ENCODE measurements around the gene BTRC. TPM values are rescaled to one million over a fixed set of nuclear protein-coding genes. Genes with fewer than 3 reads are reported as not detected.
"Not testable (repeated sequence)": the region's sequence is repeated elsewhere in the genome, so short reads cannot be mapped to it uniquely, and the experiment has no call there.

The BTRC gene
- total and polyA plus RNA-seq, 7 donors, result 2.4 to 32.6 (median 9.4) TPM

- no peak for TF ChIP-seq POLR2A (IDR thresholded peaks at IDR 0.05)
- TF ChIP-seq, protein P1, sequence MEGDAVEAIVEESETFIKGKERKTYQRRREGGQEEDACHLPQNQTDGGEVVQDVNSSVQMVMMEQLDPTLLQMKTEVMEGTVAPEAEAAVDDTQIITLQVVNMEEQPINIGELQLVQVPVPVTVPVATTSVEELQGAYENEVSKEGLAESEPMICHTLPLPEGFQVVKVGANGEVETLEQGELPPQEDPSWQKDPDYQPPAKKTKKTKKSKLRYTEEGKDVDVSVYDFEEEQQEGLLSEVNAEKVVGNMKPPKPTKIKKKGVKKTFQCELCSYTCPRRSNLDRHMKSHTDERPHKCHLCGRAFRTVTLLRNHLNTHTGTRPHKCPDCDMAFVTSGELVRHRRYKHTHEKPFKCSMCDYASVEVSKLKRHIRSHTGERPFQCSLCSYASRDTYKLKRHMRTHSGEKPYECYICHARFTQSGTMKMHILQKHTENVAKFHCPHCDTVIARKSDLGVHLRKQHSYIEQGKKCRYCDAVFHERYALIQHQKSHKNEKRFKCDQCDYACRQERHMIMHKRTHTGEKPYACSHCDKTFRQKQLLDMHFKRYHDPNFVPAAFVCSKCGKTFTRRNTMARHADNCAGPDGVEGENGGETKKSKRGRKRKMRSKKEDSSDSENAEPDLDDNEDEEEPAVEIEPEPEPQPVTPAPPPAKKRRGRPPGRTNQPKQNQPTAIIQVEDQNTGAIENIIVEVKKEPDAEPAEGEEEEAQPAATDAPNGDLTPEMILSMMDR (IDR thresholded peaks at IDR 0.05), result no peak
- no peak for TF ChIP-seq EP300 (IDR thresholded peaks at IDR 0.05)
- no peak for TF ChIP-seq POLR2AphosphoS5 (IDR thresholded peaks at IDR 0.05)
- Histone ChIP-seq H3K4me1 (peaks cover 0 to 18% (median 12%) of the 10 kb centered on the region in 4 donors), H3K27me3 (no peaks in the 10 kb centered on the region), H3K9me3 (no peaks in the 10 kb centered on the region), H3K4me3 (no peak overlapping the region), H3K36me3 (no peaks in the 10 kb centered on the region), H3K27ac (no peak overlapping the region)
- 92 to 94% methylated on average over 4 of the region's 4 CpGs for WGBS, 2 donors
- DNase-seq, result no peak
- intact Hi-C loops (cut with DNase I), result no loop called here
These were observed 32.8 kb downstream of the BTRC start for GRCh38 chr10:101386659-101387259.

DNA sequence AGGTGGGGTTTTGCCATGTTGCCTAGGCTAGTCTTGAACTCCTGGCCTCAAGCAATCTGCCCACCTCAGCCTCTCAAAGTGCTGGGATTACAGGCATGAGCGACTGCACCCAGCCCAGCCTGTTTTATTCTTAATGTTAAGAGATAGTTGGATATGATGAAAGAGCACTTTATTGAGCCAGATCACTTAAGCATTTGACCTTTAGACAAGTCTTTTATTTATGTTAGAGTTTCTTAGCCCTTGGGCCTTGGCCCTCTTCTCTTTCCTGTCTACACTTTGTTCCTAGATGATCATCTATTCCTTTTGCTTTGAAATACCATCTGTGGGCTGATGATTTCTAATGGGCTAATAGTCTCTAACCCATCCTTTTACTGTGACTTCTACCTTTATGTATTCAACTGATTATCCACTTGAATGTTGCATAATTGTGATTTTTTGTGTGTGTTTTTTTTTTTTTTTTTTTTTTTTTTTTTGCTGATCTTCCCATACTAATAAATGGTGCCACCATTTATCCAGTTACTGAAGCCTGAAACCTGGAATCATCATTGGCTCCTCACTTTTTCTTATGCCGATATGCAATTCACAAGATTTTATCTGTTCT lies 34.8 kb downstream of the BTRC start:
- DNase-seq, result no peak
- Histone ChIP-seq H3K4me3 (no peak overlapping the region), H3K27me3 (no peaks in the 10 kb centered on the region), H3K27ac (no peak overlapping the region), H3K4me1 (peaks cover 0 to 18% (median 12%) of the 10 kb centered on the region in 4 donors), H3K36me3 (no peaks in the 10 kb centered on the region), H3K9me3 (no peaks in the 10 kb centered on the region)
- intact Hi-C loops (cut with DNase I), result no loop called here
- TF ChIP-seq EP300 (IDR thresholded peaks at IDR 0.05), result no peak
- TF ChIP-seq POLR2A (IDR thresholded peaks at IDR 0.05), result no peak
- TF ChIP-seq, protein P1 (IDR thresholded peaks at IDR 0.05), result no peak
- TF ChIP-seq POLR2AphosphoS5 (IDR thresholded peaks at IDR 0.05), result no peak
- 79 to 87% methylated on average over 2 of the region's 2 CpGs for WGBS, 2 donors

- intact Hi-C loops (cut with DNase I), result not testable (repeated sequence)
These were observed 35.6 kb downstream of the BTRC start for GRCh38 chr10:101389532-101389931.

GRCh38 chr10:101389986-101390531 lies 36.1 kb downstream of the BTRC start:
- intact Hi-C loops (cut with DNase I), result no loop called here
- Histone ChIP-seq H3K36me3 (no peaks in the 10 kb centered on the region), H3K4me3 (no peak overlapping the region), H3K27ac (no peak overlapping the region), H3K9me3 (no peaks in the 10 kb centered on the region), H3K27me3 (no peaks in the 10 kb centered on the region), H3K4me1 (peaks cover 0 to 17% (median 10%) of the 10 kb centered on the region in 4 donors)
- whole genome bisulfite sequencing, 2 donors, result 92 to 95% methylated on average over 9 to 10 of the region's 10 CpGs
- TF ChIP-seq POLR2A (IDR thresholded peaks at IDR 0.05), result no peak
- no peak for TF ChIP-seq POLR2AphosphoS5 (IDR thresholded peaks at IDR 0.05)
- TF ChIP-seq, protein P1 (IDR thresholded peaks at IDR 0.05), result no peak
- TF ChIP-seq EP300 (IDR thresholded peaks at IDR 0.05), result no peak
- DNase-seq, result no peak

More at GRCh38 chr10:101389532-101389931, 35.6 kb downstream of the BTRC start:
- not testable (repeated sequence) for H3K9me3 ChIP-seq, H3K27me3 ChIP-seq, DNase-seq, H3K36me3 ChIP-seq, H3K27ac ChIP-seq, H3K4me3 ChIP-seq
- 77 to 99% methylated on average over 2 of the region's 2 CpGs for WGBS, 2 donors
- peaks cover 0 to 17% (median 10%) of the 10 kb centered on the region in 4 donors for H3K4me1 ChIP-seq

DNA sequence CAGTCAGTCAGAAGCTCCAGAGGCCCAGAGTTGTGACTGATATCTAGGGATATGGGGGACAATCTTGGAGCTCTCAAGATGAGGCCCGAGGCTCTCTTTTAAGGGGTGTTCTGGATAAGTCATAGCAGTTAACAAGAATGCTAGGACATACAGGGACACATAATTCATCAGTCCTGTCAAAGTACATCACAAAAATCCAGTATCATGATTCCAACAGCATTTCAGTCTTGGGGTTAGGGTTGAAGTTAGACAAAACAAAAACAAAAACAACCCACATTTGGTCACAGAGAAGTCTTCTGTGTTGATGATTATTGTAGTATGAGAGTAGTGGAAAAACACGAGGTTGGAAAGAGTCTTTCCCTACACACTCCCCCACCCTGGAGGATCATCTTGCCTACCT lies 39.4 kb downstream of the BTRC start:
- DNase-seq, result no peak
- 83 to 88% methylated on average over 2 of the region's 2 CpGs for WGBS, 2 donors
- TF ChIP-seq, protein P1 (IDR thresholded peaks at IDR 0.05), result no peak
- no peak for TF ChIP-seq POLR2AphosphoS5 (IDR thresholded peaks at IDR 0.05)
- no peak for TF ChIP-seq EP300 (IDR thresholded peaks at IDR 0.05)
- no peak for TF ChIP-seq POLR2A (IDR thresholded peaks at IDR 0.05)
- H3K27me3 ChIP-seq, result no peaks in the 10 kb centered on the region
- intact Hi-C loops (cut with DNase I), result no loop called here
- H3K4me1 ChIP-seq, result peaks cover 0 to 4% (median 0%) of the 10 kb centered on the region in 4 donors
- H3K27ac ChIP-seq, result no peak overlapping the region
- no peaks in the 10 kb centered on the region for H3K36me3 ChIP-seq
- H3K9me3 ChIP-seq, result no peaks in the 10 kb centered on the region
- no peak overlapping the region for H3K4me3 ChIP-seq

Measured in sigmoid colon (tissue), 7 donors.